Stimulated activated CD8-positive, alpha-beta memory T cell treated with anti-CD3 and anti-CD28 coated beads, Interleukin-7, amount 100 ng/mL, for 1 hour (primary cell): ENCODE data around the gene LHX1.

Experiments used
- DNase-seq, 2 donors: peaks; one replicate each; pipeline ENCODE4 v3.0.0-alpha.2; 2020; ENCODE audit warnings: low read depth in 2 of 2

LHX1 gene

GRCh38 chr17:36937001-36937958 lies at the start of gene LHX1:
LHX1 (plus strand) TSS chr17:36937475; CDS start chr17:36938198, 723 bp downstream.
- DNase-seq, result no peak

GRCh38 chr17:36888236-36888951 lies 48.9 kb upstream of the LHX1 start:
- DNase-seq, result no peak

GRCh38 chr17:36889770-36890349 lies 47.4 kb upstream of the LHX1 start:
- DNase-seq, result no peak

- no peak for DNase-seq
These were observed 46.7 kb upstream of the LHX1 start for GRCh38 chr17:36890398-36891168.

- no peak for DNase-seq
These were observed 45.0 kb upstream of the LHX1 start for GRCh38 chr17:36892112-36892838.

- DNase-seq, result no peak
These were observed 43.1 kb upstream of the LHX1 start for GRCh38 chr17:36894177-36894576.

- no peak for DNase-seq
These were observed 42.4 kb upstream of the LHX1 start for GRCh38 chr17:36894925-36895324.

- no peak for DNase-seq
These were observed 37.8 kb upstream of the LHX1 start for GRCh38 chr17:36899250-36900159.

GRCh38 chr17:36900160-36900512 lies 37.1 kb upstream of the LHX1 start:
- no peak for DNase-seq

GRCh38 chr17:36901506-36901905 lies 35.8 kb upstream of the LHX1 start:
- no peak for DNase-seq

- no peak for DNase-seq
These were observed 29.9 kb upstream of the LHX1 start for GRCh38 chr17:36907407-36907806.

- DNase-seq, result no peak
These were observed 26.8 kb upstream of the LHX1 start for GRCh38 chr17:36910513-36910912.

GRCh38 chr17:36911001-36911400 lies 26.3 kb upstream of the LHX1 start:
- DNase-seq, result no peak

GRCh38 chr17:36913132-36913531 lies 24.1 kb upstream of the LHX1 start:
- no peak for DNase-seq

- no peak for DNase-seq
These were observed 19.0 kb upstream of the LHX1 start for GRCh38 chr17:36918211-36918691.

- DNase-seq, result no peak
These were observed 17.8 kb upstream of the LHX1 start for GRCh38 chr17:36919407-36919968.

- DNase-seq, result no peak
These were observed 17.0 kb upstream of the LHX1 start for GRCh38 chr17:36920032-36921005.

- no peak for DNase-seq
These were observed 16.0 kb upstream of the LHX1 start for GRCh38 chr17:36921095-36921851.
